Mononuclear cell (primary cell): ENCODE results near the gene KLF4. TPM values are rescaled to one million over a fixed set of nuclear protein-coding genes. Genes with fewer than 3 reads are reported as not detected.
"Not testable (repeated sequence)": the region's sequence is repeated elsewhere in the genome, so short reads cannot be mapped to it uniquely, and the experiment has no call there.

ENCODE experiments used
- H3K27me3 ChIP-seq: 2 replicates; pipeline ENCODE4 v1.6.0; 2011; ENCODE audit warnings: low read length, control low read depth; ENCODE audit not compliant: insufficient read depth
- H3K4me1 ChIP-seq: 2 replicates; pipeline ENCODE4 v1.5.1; 2011; ENCODE audit warnings: mild to moderate bottlenecking, low read length, control low read depth; ENCODE audit not compliant: insufficient read depth
- H3K4me3 ChIP-seq: 2 replicates; pipeline ENCODE4 v1.5.1; 2011; ENCODE audit warnings: mild to moderate bottlenecking, low read length, moderate library complexity
- H3K9me3 ChIP-seq: 2 replicates; pipeline ENCODE4 v1.5.1; 2011; ENCODE audit warnings: low read depth, mild to moderate bottlenecking, control low read depth, low read length
- total RNA-seq: library from RNA; depleted of rRNA; stranded (reverse); fragments of >200 nt; gene quantifications from one replicate; pipeline ENCODE4 v1.2.3, GENCODE V29; 2012

The KLF4 gene
- 61.5 TPM for total RNA-seq

GRCh38 chr9:107489687-107490605, at the start of gene KLF4:
Gene KLF4 (minus strand): TSS chr9:107489769. CDS start chr9:107489172, 597 bp downstream.
- peaks cover 67% of the 10 kb centered on the region for H3K27me3 ChIP-seq
- peak within 1 kb of the TSS; percentile 82 for H3K4me3 ChIP-seq
- no peaks in the 10 kb centered on the region for H3K9me3 ChIP-seq
- H3K4me1 ChIP-seq: peaks cover 68% of the 10 kb centered on the region

GRCh38 chr9:107536462-107536861, 46.9 kb upstream of the KLF4 start:
- Histone ChIP-seq H3K4me3 (no peak overlapping the region), H3K27me3 (no peaks in the 10 kb centered on the region), H3K9me3 (no peaks in the 10 kb centered on the region), H3K4me1 (no peaks in the 10 kb centered on the region)

- Histone ChIP-seq H3K9me3 (no peaks in the 10 kb centered on the region), H3K27me3 (no peaks in the 10 kb centered on the region), H3K4me1 (no peaks in the 10 kb centered on the region), H3K4me3 (no peak overlapping the region)
Measured at GRCh38 chr9:107534510-107535078, 45.0 kb upstream of the KLF4 start.

- Histone ChIP-seq H3K27me3 (no peaks in the 10 kb centered on the region), H3K9me3 (no peaks in the 10 kb centered on the region), H3K4me3 (no peak overlapping the region), H3K4me1 (no peaks in the 10 kb centered on the region)
Measured at GRCh38 chr9:107530679-107531078, 41.1 kb upstream of the KLF4 start.

GRCh38 chr9:107528686-107529085, 39.1 kb upstream of the KLF4 start:
- H3K9me3 ChIP-seq: no peaks in the 10 kb centered on the region
- no peaks in the 10 kb centered on the region for H3K4me1 ChIP-seq
- H3K4me3 ChIP-seq: no peak overlapping the region
- no peaks in the 10 kb centered on the region for H3K27me3 ChIP-seq

- no peak overlapping the region for H3K4me3 ChIP-seq
- no peaks in the 10 kb centered on the region for H3K4me1 ChIP-seq
- H3K9me3 ChIP-seq: no peaks in the 10 kb centered on the region
- no peaks in the 10 kb centered on the region for H3K27me3 ChIP-seq
Measured at GRCh38 chr9:107523539-107523938, 34.0 kb upstream of the KLF4 start.

GRCh38 chr9:107520186-107520585, 30.6 kb upstream of the KLF4 start:
- Histone ChIP-seq H3K27me3 (no peaks in the 10 kb centered on the region), H3K4me1 (no peaks in the 10 kb centered on the region), H3K4me3 (no peak overlapping the region), H3K9me3 (no peaks in the 10 kb centered on the region)

GRCh38 chr9:107518037-107518807, 28.7 kb upstream of the KLF4 start:
- Histone ChIP-seq H3K27me3 (no peaks in the 10 kb centered on the region), H3K4me1 (peaks cover 11% of the 10 kb centered on the region), H3K9me3 (no peaks in the 10 kb centered on the region), H3K4me3 (no peak overlapping the region)

- Histone ChIP-seq H3K4me3 (no peak overlapping the region), H3K4me1 (peaks cover 16% of the 10 kb centered on the region), H3K27me3 (no peaks in the 10 kb centered on the region), H3K9me3 (no peaks in the 10 kb centered on the region)
Measured at GRCh38 chr9:107513464-107514100, 24.0 kb upstream of the KLF4 start.

GRCh38 chr9:107504585-107505455, 15.3 kb upstream of the KLF4 start:
- peaks cover 10% of the 10 kb centered on the region for H3K4me1 ChIP-seq
- H3K4me3 ChIP-seq: no peak overlapping the region
- H3K27me3 ChIP-seq: no peaks in the 10 kb centered on the region
- no peaks in the 10 kb centered on the region for H3K9me3 ChIP-seq

GRCh38 chr9:107502464-107502863, 12.9 kb upstream of the KLF4 start:
- H3K4me3 ChIP-seq: no peak overlapping the region
- peaks cover 10% of the 10 kb centered on the region for H3K4me1 ChIP-seq
- no peaks in the 10 kb centered on the region for H3K27me3 ChIP-seq
- H3K9me3 ChIP-seq: no peaks in the 10 kb centered on the region

- not testable (repeated sequence) for H3K9me3 ChIP-seq, H3K4me3 ChIP-seq, H3K27me3 ChIP-seq
- H3K4me1 ChIP-seq: peaks cover 16% of the 10 kb centered on the region
Measured at GRCh38 chr9:107500421-107501200, 11.0 kb upstream of the KLF4 start.

- H3K27me3 ChIP-seq: peaks cover 20% of the 10 kb centered on the region
- no peaks in the 10 kb centered on the region for H3K9me3 ChIP-seq
- H3K4me1 ChIP-seq: peaks cover 15% of the 10 kb centered on the region
- no peak overlapping the region for H3K4me3 ChIP-seq
Measured at GRCh38 chr9:107496976-107497375, 7.4 kb upstream of the KLF4 start.
